ENCODE results near the gene ACTC1.

Gene ACTC1

GRCh38 chr15:34799149-34800101 is 4.1 kb upstream of the ACTC1 start:
- no peak for DNase-seq (ENCODE audit: low spot score)

- no peak for DNase-seq (ENCODE audit: low spot score)
Measured at GRCh38 chr15:34796847-34797435, 1.6 kb upstream of the ACTC1 start.

- DNase-seq (ENCODE audit: low spot score), result no peak
Measured at GRCh38 chr15:34794590-34795206, 651 bp downstream of the ACTC1 start.

GRCh38 chr15:34793901-34794300 is 1.4 kb downstream of the ACTC1 start:
- DNase-seq (ENCODE audit: low spot score), result no peak

GRCh38 chr15:34793071-34793470 is 2.3 kb downstream of the ACTC1 start:
- no peak for DNase-seq (ENCODE audit: low spot score)

- DNase-seq (ENCODE audit: low spot score), result no peak
Measured at GRCh38 chr15:34791701-34792100, 3.6 kb downstream of the ACTC1 start.

- no peak for DNase-seq (ENCODE audit: low spot score)
Measured at GRCh38 chr15:34790121-34790520, 5.2 kb downstream of the ACTC1 start.

- DNase-seq (ENCODE audit: low spot score), result no peak
Measured at GRCh38 chr15:34789326-34789725, 6.0 kb downstream of the ACTC1 start.

GRCh38 chr15:34786206-34786605 is 9.1 kb downstream of the ACTC1 start:
- no peak for DNase-seq (ENCODE audit: low spot score)

GRCh38 chr15:34783991-34784390 is 11.4 kb downstream of the ACTC1 start:
- DNase-seq (ENCODE audit: low spot score), result no peak

GRCh38 chr15:34783431-34783830 is 11.9 kb downstream of the ACTC1 start:
- DNase-seq (ENCODE audit: low spot score), result no peak

- no peak for DNase-seq (ENCODE audit: low spot score)
Measured at GRCh38 chr15:34782901-34783300, 12.4 kb downstream of the ACTC1 start.

GRCh38 chr15:34780725-34781124 is 14.6 kb downstream of the ACTC1 start:
- no peak for DNase-seq (ENCODE audit: low spot score)

GRCh38 chr15:34776606-34777105 is 18.7 kb downstream of the ACTC1 start:
- no peak for DNase-seq (ENCODE audit: low spot score)

- no peak for DNase-seq (ENCODE audit: low spot score)
Measured at GRCh38 chr15:34773917-34774316, 21.4 kb downstream of the ACTC1 start.

- no peak for DNase-seq (ENCODE audit: low spot score)
Measured at GRCh38 chr15:34773013-34773412, 22.3 kb downstream of the ACTC1 start.

GRCh38 chr15:34772312-34772711 is 23.0 kb downstream of the ACTC1 start:
- no peak for DNase-seq (ENCODE audit: low spot score)

- DNase-seq (ENCODE audit: low spot score), result no peak
Measured at GRCh38 chr15:34769711-34770110, 25.6 kb downstream of the ACTC1 start.

GRCh38 chr15:34768530-34768929 is 26.8 kb downstream of the ACTC1 start:
- no peak for DNase-seq (ENCODE audit: low spot score)

GRCh38 chr15:34765741-34766140 is 29.6 kb downstream of the ACTC1 start:
- DNase-seq (ENCODE audit: low spot score), result no peak

GRCh38 chr15:34760909-34761308 is 34.4 kb downstream of the ACTC1 start:
- DNase-seq (ENCODE audit: low spot score), result no peak

- no peak for DNase-seq (ENCODE audit: low spot score)
Measured at GRCh38 chr15:34759992-34760391, 35.4 kb downstream of the ACTC1 start.

GRCh38 chr15:34759347-34759746 is 36.0 kb downstream of the ACTC1 start:
- no peak for DNase-seq (ENCODE audit: low spot score)
